Measurements from ENCODE around the gene PPM1N.

PPM1N gene

DNA sequence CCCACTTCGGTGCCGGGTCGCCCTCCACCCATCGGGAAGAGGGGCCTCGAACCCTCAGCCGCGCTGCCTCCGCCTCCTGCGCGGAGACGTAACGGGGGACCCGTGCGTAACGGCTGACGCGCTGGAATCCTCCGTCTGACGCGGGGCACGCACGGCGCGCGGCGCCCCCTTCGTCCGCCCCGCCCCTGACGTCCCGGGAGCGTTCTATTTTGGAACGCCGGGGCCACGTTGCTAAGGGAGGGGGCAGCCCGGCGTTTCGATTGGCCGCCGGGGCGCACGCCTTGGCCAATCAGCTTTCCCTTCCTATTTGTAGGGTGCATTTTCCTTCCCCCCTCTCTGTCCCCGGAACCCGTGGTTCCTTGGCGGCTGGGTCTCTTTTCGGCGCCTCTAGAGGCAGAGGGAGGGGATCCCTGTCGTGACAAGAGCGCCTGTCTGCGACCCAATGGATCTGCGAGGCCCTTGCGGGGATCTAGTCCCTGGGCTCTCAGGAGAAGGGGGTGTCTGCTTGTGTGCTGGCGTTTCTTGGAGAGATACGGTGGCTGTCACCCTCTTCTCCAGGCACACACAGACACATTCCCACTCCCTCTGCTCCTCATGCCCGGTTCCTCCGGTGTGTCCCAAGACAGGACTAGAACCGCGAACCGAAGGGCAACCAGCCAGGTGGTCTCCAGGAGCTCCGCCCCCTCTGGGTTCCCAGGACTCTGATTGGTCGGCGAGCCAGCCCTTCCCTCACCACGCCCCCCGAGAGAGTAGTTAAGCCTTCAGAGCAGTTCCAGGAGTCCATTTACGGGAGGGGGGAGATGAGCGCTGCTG is 28.9 kb upstream of the PPM1N start:
- DNase-seq (ENCODE audit: low spot score): peak; percentile 97
- in situ Hi-C loops (cut with MboI; ENCODE audit: low pct_unique_long_range_greater_than_20kb, low sequenced_read_pairs, unreplicated experiment): no loop called here
- TF ChIP-seq, protein P1, sequence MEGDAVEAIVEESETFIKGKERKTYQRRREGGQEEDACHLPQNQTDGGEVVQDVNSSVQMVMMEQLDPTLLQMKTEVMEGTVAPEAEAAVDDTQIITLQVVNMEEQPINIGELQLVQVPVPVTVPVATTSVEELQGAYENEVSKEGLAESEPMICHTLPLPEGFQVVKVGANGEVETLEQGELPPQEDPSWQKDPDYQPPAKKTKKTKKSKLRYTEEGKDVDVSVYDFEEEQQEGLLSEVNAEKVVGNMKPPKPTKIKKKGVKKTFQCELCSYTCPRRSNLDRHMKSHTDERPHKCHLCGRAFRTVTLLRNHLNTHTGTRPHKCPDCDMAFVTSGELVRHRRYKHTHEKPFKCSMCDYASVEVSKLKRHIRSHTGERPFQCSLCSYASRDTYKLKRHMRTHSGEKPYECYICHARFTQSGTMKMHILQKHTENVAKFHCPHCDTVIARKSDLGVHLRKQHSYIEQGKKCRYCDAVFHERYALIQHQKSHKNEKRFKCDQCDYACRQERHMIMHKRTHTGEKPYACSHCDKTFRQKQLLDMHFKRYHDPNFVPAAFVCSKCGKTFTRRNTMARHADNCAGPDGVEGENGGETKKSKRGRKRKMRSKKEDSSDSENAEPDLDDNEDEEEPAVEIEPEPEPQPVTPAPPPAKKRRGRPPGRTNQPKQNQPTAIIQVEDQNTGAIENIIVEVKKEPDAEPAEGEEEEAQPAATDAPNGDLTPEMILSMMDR (IDR thresholded peaks at IDR 0.05; ENCODE audit: extremely low read depth, insufficient read depth, missing control alignments): no peak

DNA sequence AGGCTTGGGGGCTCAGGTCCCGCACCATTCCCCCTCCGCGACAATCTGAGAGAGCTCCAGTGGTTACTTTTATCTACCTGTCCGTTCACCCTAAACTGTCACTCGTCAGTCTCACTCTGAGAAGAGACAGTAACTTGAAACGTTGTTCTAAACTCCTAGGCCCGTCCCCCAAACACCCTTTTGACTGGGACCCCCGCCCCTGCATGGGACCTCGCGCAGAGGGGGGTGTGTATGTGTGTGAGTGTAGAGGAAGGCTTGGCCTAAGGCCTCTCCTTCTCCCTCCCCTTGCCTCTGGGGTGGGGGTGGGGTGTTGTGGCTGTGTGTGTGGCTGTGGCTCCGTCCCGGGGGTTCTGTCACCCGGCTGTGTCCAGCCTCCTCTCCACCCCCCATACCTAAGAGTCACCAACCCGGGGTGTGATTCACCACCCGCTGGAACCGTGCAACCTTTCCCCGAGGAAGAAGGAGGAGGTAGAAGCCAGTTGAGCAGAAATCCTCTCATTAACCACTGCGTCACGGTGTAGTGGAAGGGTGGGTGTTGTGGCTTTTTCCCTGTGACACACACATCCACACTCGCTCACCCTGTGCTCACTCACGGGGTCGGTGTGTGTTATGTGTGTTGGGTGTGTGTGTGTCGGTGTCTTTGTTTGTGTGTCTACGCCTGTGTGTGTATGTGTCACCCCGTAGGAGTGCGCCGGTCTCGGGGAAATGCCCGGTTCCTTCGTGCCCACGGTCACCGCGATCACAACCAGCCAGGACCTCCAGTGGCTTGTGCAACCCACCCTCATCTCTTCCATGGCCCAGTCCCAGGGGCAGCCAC is 28.1 kb upstream of the PPM1N start:
- DNase-seq (ENCODE audit: low spot score): no peak
- in situ Hi-C loops (cut with MboI; ENCODE audit: low pct_unique_long_range_greater_than_20kb, low sequenced_read_pairs, unreplicated experiment): no loop called here
- TF ChIP-seq, protein P1 (IDR thresholded peaks at IDR 0.05; ENCODE audit: extremely low read depth, insufficient read depth, missing control alignments): no peak

DNA sequence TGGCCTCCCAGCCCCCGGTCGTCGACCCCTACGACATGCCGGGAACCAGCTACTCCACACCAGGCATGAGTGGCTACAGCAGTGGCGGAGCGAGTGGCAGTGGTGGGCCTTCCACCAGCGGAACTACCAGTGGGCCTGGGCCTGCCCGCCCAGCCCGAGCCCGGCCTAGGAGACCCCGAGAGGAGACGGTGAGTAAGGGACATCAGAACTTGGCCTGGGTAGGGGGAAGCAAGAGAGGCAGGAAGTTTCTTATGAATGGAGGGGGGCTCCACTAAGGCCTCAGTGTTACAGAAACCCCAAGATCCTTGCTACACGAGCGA is 27.5 kb upstream of the PPM1N start:
- TF ChIP-seq, protein P1 (IDR thresholded peaks at IDR 0.05; ENCODE audit: extremely low read depth, insufficient read depth, missing control alignments): no peak
- in situ Hi-C loops (cut with MboI; ENCODE audit: low pct_unique_long_range_greater_than_20kb, low sequenced_read_pairs, unreplicated experiment): no loop called here
- DNase-seq (ENCODE audit: low spot score): no peak

DNA sequence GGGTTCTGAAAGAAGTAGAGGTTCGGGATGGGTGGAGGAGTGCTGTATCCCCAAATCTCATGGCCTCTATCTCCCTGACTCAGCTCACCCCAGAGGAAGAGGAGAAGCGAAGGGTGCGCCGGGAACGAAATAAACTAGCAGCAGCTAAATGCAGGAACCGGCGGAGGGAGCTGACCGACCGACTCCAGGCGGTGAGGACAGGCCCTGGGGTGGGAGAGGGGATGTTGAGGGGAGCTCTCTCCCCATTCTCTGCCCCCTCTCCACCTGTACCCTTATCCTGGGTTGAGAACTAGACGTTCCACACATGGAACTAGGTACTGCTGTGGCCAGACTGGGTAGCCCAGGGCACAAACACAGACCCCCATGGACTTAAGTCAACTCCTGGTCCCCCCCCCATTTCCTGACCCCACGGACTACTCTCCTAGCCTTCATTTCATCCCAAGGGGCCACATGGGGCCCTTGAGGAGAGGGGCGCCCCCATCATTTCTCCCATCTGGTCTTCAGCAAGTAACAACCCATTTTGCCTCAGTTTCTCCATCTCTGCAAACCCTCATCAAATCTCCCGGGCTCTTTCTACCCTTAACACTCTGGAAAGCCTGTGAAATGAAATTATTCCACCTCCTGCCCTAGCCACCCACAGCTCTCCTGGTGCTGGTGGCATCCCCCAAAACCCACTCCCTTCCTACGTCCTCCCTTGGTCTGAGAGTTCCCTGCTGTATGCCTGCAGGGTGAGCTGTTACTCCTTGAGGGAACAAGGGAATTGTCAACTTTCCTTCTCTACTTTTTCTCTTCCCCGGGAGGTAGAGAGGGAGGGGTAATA is 26.9 kb upstream of the PPM1N start:
- DNase-seq (ENCODE audit: low spot score): no peak
- TF ChIP-seq, protein P1 (IDR thresholded peaks at IDR 0.05; ENCODE audit: extremely low read depth, insufficient read depth, missing control alignments): no peak
- in situ Hi-C loops (cut with MboI; ENCODE audit: low pct_unique_long_range_greater_than_20kb, low sequenced_read_pairs, unreplicated experiment): no loop called here

DNA sequence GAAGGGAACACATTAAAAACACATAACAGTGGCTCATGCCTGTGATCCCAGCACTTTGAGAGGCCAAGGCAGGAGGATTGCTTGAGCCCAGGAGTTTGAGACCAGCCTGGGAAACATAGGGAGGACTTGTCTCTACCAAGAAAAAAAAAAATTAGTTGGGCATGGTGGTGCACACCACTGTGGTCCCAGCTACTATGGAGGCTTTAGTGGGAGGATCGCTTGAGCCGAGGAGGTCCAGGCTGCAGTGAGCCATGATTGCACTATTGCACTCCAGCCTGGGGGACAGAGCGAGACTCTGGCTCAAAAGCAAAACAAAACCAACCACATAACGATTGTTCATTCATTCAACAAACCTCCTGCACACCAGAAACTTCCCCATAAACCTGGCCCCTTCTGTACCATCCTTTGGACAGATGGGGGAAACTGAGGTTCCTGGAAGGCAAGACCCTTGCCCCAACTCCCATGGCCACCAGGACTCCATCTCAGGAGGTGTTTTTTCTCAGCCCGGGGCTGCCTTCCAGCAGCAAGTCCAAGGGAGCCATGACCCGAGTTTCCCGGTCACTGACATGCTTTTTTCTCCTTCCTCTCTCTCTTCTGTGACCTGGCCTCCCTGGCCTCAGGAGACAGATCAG is 26.2 kb upstream of the PPM1N start:
- no peak for DNase-seq (ENCODE audit: low spot score)
- TF ChIP-seq, protein P1 (IDR thresholded peaks at IDR 0.05; ENCODE audit: extremely low read depth, insufficient read depth, missing control alignments): no peak
- in situ Hi-C loops (cut with MboI; ENCODE audit: low pct_unique_long_range_greater_than_20kb, low sequenced_read_pairs, unreplicated experiment): no loop called here
